ENCODE data around the gene GABBR1.

GRCh38 chr6:29663300-29664042 lies 30.5 kb upstream of the GABBR1 start:
- no peak for TF ChIP-seq CTCF (IDR thresholded peaks at IDR 0.05)
- TF ChIP-seq EP300 (IDR thresholded peaks at IDR 0.05; ENCODE audit: low read depth) = no peak
- no peak for TF ChIP-seq POLR2AphosphoS5 (IDR thresholded peaks at IDR 0.05)
- no peak for TF ChIP-seq POLR2A (IDR thresholded peaks at IDR 0.05)
